Esophagus (tissue), 2 donors: ENCODE results near the gene VGLL4. TPM values are rescaled to one million over a fixed set of nuclear protein-coding genes. Genes with fewer than 3 reads are reported as not detected.

Experiments used
- H3K27ac ChIP-seq, 2 donors: one replicate each; pipeline ENCODE4 v1.5.1; 2013; ENCODE audit warnings: low read depth in 2 of 2, mild to moderate bottlenecking in 2 of 2, inconsistent platforms in 1 of 2, low read length in 1 of 2, moderate library complexity in 1 of 2
- H3K27me3 ChIP-seq, 2 donors: one replicate each; pipeline ENCODE4 v1.6.1; 2013; ENCODE audit warnings: low read length in 2 of 2, control low read depth in 1 of 2, mild to moderate bottlenecking in 1 of 2; ENCODE audit not compliant: insufficient read depth in 2 of 2, control insufficient read depth in 1 of 2
- H3K36me3 ChIP-seq, 2 donors: one replicate each; pipeline ENCODE4 v1.6.1; 2013; ENCODE audit warnings: low read length in 1 of 2; ENCODE audit not compliant: control insufficient read depth in 2 of 2, insufficient read depth in 2 of 2
- H3K4me1 ChIP-seq, 2 donors: one replicate each; pipeline ENCODE4 v1.6.1; 2013; ENCODE audit warnings: low read length in 1 of 2; ENCODE audit not compliant: control insufficient read depth in 2 of 2, insufficient read depth in 2 of 2
- H3K4me3 ChIP-seq, 2 donors: one replicate each; pipeline ENCODE4 v1.5.1; 2013; ENCODE audit warnings: low read length in 2 of 2, mild to moderate bottlenecking in 2 of 2, low read depth in 1 of 2, moderate library complexity in 1 of 2
- H3K9me3 ChIP-seq, 2 donors: one replicate each; pipeline ENCODE4 v1.6.1; 2013; ENCODE audit warnings: mild to moderate bottlenecking in 2 of 2, low read depth in 1 of 2, low read length in 1 of 2, moderate library complexity in 1 of 2; ENCODE audit not compliant: control insufficient read depth in 2 of 2, insufficient read depth in 1 of 2
- WGBS, 2 donors: extraction: QIAGEN DNeasy Blood & Tissue Kit; methylation state at CpG; one replicate each; pipeline ENCODE4 v1.1.7; 2013; 5-methylcytosine and 5-hydroxymethylcytosine counted together
- polyA plus RNA-seq, 2 donors: library from polyadenylated mRNA; stranded (reverse); fragments of 200-250 nt; gene quantifications; one replicate each; pipeline ENCODE4 v1.2.3, GENCODE V29; 2013
- donor health status: healthy with polysubstance abuse.
- donor health status: Bipolar disorder and iron deficiency.

VGLL4 gene
- polyA plus RNA-seq, 2 donors, result 23.1 to 26.3 TPM

- H3K27me3 ChIP-seq, result no peaks in the 10 kb centered on the region
- H3K27ac ChIP-seq, result no peak overlapping the region
- no peaks in the 10 kb centered on the region for H3K9me3 ChIP-seq
- no peaks in the 10 kb centered on the region for H3K4me1 ChIP-seq
- no peaks in the 10 kb centered on the region for H3K36me3 ChIP-seq
- 84 to 88% methylated on average over 4 of the region's 4 CpGs for WGBS, 2 donors
- H3K4me3 ChIP-seq, result no peak overlapping the region
These were observed 10.5 kb upstream of the VGLL4 start for GRCh38 chr3:11654166-11654565.

GRCh38 chr3:11653298-11654055 is 9.8 kb upstream of the VGLL4 start:
- Histone ChIP-seq H3K4me1 (no peaks in the 10 kb centered on the region), H3K9me3 (no peaks in the 10 kb centered on the region), H3K4me3 (no peak overlapping the region), H3K27ac (no peak overlapping the region), H3K36me3 (no peaks in the 10 kb centered on the region), H3K27me3 (no peaks in the 10 kb centered on the region)
- 74 to 79% methylated on average over 11 of the region's 11 CpGs for WGBS, 2 donors

- no peaks in the 10 kb centered on the region for H3K9me3 ChIP-seq
- H3K27me3 ChIP-seq, result no peaks in the 10 kb centered on the region
- H3K4me1 ChIP-seq, result no peaks in the 10 kb centered on the region
- 23 to 25% methylated on average over 2 of the region's 2 CpGs for WGBS, 2 donors
- H3K36me3 ChIP-seq, result no peaks in the 10 kb centered on the region
- H3K4me3 ChIP-seq, result no peak overlapping the region
- no peak overlapping the region for H3K27ac ChIP-seq
These were observed 8.2 kb upstream of the VGLL4 start for GRCh38 chr3:11651900-11652299.

- Histone ChIP-seq H3K4me3 (no peak overlapping the region), H3K9me3 (no peaks in the 10 kb centered on the region), H3K27ac (no peak overlapping the region), H3K36me3 (no peaks in the 10 kb centered on the region), H3K4me1 (no peaks in the 10 kb centered on the region), H3K27me3 (no peaks in the 10 kb centered on the region)
- 68 to 73% methylated on average over 4 of the region's 4 CpGs for WGBS, 2 donors
These were observed 7.8 kb upstream of the VGLL4 start for GRCh38 chr3:11651477-11651876.

- Histone ChIP-seq H3K9me3 (no peaks in the 10 kb centered on the region), H3K4me1 (no peaks in the 10 kb centered on the region), H3K27me3 (no peaks in the 10 kb centered on the region), H3K27ac (no peak overlapping the region), H3K36me3 (no peaks in the 10 kb centered on the region), H3K4me3 (no peak overlapping the region)
- WGBS, 2 donors, result 94 to 98% methylated on average over 3 of the region's 3 CpGs
These were observed 6.7 kb upstream of the VGLL4 start for GRCh38 chr3:11650391-11650790.

GRCh38 chr3:11648735-11649134 is 5.0 kb upstream of the VGLL4 start:
- H3K4me3 ChIP-seq, result no peak overlapping the region
- H3K27me3 ChIP-seq, result no peaks in the 10 kb centered on the region
- H3K27ac ChIP-seq, result no peak overlapping the region
- no peaks in the 10 kb centered on the region for H3K4me1 ChIP-seq
- WGBS, 2 donors, result 53 to 66% methylated on average over 1 of the region's 1 CpG
- no peaks in the 10 kb centered on the region for H3K9me3 ChIP-seq
- H3K36me3 ChIP-seq, result no peaks in the 10 kb centered on the region

- peak overlapping the region; percentile 64 to 72 for H3K4me3 ChIP-seq
These were observed 513 bp downstream of the VGLL4 start for GRCh38 chr3:11643201-11643603.

GRCh38 chr3:11642431-11643191 is 1.1 kb downstream of the VGLL4 start:
- Histone ChIP-seq H3K27ac (peak overlapping the region; percentile 85 to 94), H3K4me3 (peak overlapping the region; percentile 64 to 72), H3K4me1 (peaks cover 5% of the 10 kb centered on the region in 2 donors), H3K36me3 (no peaks in the 10 kb centered on the region), H3K27me3 (no peaks in the 10 kb centered on the region), H3K9me3 (no peaks in the 10 kb centered on the region)
- WGBS, 2 donors, result 0 to 1% methylated on average over 44 of the region's 44 CpGs

More at GRCh38 chr3:11643201-11643603, 513 bp downstream of the VGLL4 start:
- WGBS, 2 donors, result 0 to 1% methylated on average over 18 of the region's 18 CpGs
- Histone ChIP-seq H3K27me3 (no peaks in the 10 kb centered on the region), H3K9me3 (no peaks in the 10 kb centered on the region), H3K4me1 (peaks cover 5% of the 10 kb centered on the region in 2 donors), H3K36me3 (no peaks in the 10 kb centered on the region), H3K27ac (peak overlapping the region; percentile 85 to 94)

- H3K36me3 ChIP-seq, result no peaks in the 10 kb centered on the region
- peak overlapping the region; percentile 71 to 94 for H3K27ac ChIP-seq
- peaks cover 5% of the 10 kb centered on the region in 2 donors for H3K4me1 ChIP-seq
- 1 to 2% methylated on average over 13 of the region's 13 CpGs for WGBS, 2 donors
- H3K27me3 ChIP-seq, result no peaks in the 10 kb centered on the region
- H3K4me3 ChIP-seq, result peak overlapping the region in 1 of 2 donors; percentile 64
- no peaks in the 10 kb centered on the region for H3K9me3 ChIP-seq
These were observed 1.9 kb downstream of the VGLL4 start for GRCh38 chr3:11641683-11642430.
